SIG-M5 (cell line): ENCODE data around the gene C2orf68.
"Not testable (repeated sequence)": the region's sequence is repeated elsewhere in the genome, so short reads cannot be mapped to it uniquely, and the experiment has no call there.

Source experiments
- DNase-seq: peaks from one replicate; lab custom pipeline; 2025; lab: John Stamatoyannopoulos, UW

C2orf68 gene

GRCh38 chr2:85599468-85600234, 12.2 kb downstream of the C2orf68 start:
- DNase-seq = no peak

GRCh38 chr2:85598594-85599340, 13.1 kb downstream of the C2orf68 start:
- no peak for DNase-seq

GRCh38 chr2:85597241-85597640, 14.6 kb downstream of the C2orf68 start:
- DNase-seq = no peak

GRCh38 chr2:85596486-85597143, 15.3 kb downstream of the C2orf68 start:
- DNase-seq = no peak

GRCh38 chr2:85596026-85596333, 15.9 kb downstream of the C2orf68 start:
- no peak for DNase-seq

GRCh38 chr2:85595301-85596025, 16.4 kb downstream of the C2orf68 start, which contains the start of gene RNF181:
RNF181 (plus strand) TSS chr2:85595745; CDS start chr2:85595764, 19 bp downstream.
- peak; percentile 96 for DNase-seq

- DNase-seq = no peak
Measured at GRCh38 chr2:85594715-85595300, 17.1 kb downstream of the C2orf68 start.

GRCh38 chr2:85593023-85593422, 18.8 kb downstream of the C2orf68 start:
- DNase-seq = no peak

- not testable (repeated sequence) for DNase-seq
Measured at GRCh38 chr2:85592299-85592698, 19.6 kb downstream of the C2orf68 start.

GRCh38 chr2:85591563-85591962, 20.3 kb downstream of the C2orf68 start:
- DNase-seq = no peak

- DNase-seq = no peak
Measured at GRCh38 chr2:85590950-85591349, 20.9 kb downstream of the C2orf68 start.

- no peak for DNase-seq
Measured at GRCh38 chr2:85589982-85590791, 21.7 kb downstream of the C2orf68 start.

- DNase-seq = no peak
Measured at GRCh38 chr2:85589181-85589580, 22.7 kb downstream of the C2orf68 start.

GRCh38 chr2:85588645-85589044, 23.2 kb downstream of the C2orf68 start:
- DNase-seq = no peak

- DNase-seq = no peak
Measured at GRCh38 chr2:85588236-85588635, 23.6 kb downstream of the C2orf68 start.

- no peak for DNase-seq
Measured at GRCh38 chr2:85585781-85586105, 26.1 kb downstream of the C2orf68 start.

- DNase-seq = no peak
Measured at GRCh38 chr2:85584857-85585780, 26.7 kb downstream of the C2orf68 start.

- no peak for DNase-seq
Measured at GRCh38 chr2:85584354-85584856, 27.5 kb downstream of the C2orf68 start, which contains the start of gene VAMP5. VAMP5 (plus strand) TSS chr2:85584431; CDS start chr2:85584491, 60 bp downstream.

GRCh38 chr2:85583667-85584353, 28.1 kb downstream of the C2orf68 start:
- no peak for DNase-seq
